NB4 (cell line): Measurements from ENCODE around the gene BCAN.

Experiments
- DNase-seq: peaks from one replicate; pipeline ENCODE4 v3.0.0; 2010; ENCODE audit warnings: low read depth
- H3K4me3 ChIP-seq: one replicate; pipeline ENCODE4 v1.5.1; 2011; ENCODE audit warnings: mild to moderate bottlenecking, low read depth, low read length, moderate library complexity
- MYC ChIP-seq: IDR thresholded peaks from 2 replicates; pipeline ENCODE4 v1.6.1; 2011; ENCODE audit warnings: low read depth, low read length
- POLR2A ChIP-seq: IDR thresholded peaks from 2 replicates; pipeline ENCODE4 v1.6.1; 2011; ENCODE audit warnings: mild to moderate bottlenecking; ENCODE audit not compliant: insufficient read length; ENCODE audit errors: extremely low read depth
- TF ChIP-seq, protein P1 (sequence below): IDR thresholded peaks from one replicate; pipeline ENCODE4 v1.5.1; 2012; ENCODE audit warnings: low read depth, low read length
- TF ChIP-seq, protein P2 (sequence below): IDR thresholded peaks from 2 replicates; pipeline ENCODE4 v1.6.1; 2011; ENCODE audit warnings: low read depth, low read length

Gene BCAN

DNA sequence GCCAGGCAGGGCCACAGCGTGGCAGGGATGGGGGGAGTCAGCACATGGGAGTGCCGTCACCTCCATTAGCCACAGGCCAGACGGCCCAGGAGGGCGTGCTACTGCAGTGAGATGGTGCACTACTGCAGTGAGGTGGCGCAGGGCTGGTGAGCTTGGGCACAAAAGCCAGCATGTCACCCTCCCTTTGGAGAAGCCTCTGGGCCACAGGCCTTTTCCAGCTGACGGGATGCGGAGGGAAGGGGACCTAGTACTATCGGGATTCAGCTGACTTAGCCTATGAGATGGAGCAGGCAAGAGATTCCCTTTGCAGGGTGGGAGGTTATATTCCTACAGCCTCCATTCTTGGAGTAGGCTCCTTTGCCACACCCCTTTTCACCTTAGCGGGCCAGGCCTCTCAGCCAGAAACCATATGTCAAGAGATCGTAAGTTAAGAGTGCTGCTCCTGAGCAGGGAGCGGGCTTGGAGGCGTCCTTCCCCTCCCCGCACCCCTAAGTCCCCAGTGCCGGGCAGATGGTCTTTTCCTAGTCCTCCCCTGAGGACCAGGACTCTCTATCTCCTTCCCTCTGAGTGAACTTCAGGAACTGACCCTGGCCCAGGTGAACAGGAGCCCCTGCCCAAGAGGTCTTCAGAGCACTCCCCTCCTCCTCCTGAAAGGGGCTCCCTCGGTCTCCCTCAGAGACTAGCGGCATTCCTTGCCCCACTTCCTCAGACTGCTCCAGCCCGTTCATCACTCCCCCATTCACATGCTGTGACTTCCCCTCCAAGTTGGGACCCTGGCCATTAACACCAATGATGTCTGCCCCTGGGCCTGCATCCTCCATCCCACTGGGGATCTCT lies 27.1 kb downstream of the BCAN start:
- TF ChIP-seq POLR2A (no peak), MYC (no peak)
- TF ChIP-seq, protein P1, sequence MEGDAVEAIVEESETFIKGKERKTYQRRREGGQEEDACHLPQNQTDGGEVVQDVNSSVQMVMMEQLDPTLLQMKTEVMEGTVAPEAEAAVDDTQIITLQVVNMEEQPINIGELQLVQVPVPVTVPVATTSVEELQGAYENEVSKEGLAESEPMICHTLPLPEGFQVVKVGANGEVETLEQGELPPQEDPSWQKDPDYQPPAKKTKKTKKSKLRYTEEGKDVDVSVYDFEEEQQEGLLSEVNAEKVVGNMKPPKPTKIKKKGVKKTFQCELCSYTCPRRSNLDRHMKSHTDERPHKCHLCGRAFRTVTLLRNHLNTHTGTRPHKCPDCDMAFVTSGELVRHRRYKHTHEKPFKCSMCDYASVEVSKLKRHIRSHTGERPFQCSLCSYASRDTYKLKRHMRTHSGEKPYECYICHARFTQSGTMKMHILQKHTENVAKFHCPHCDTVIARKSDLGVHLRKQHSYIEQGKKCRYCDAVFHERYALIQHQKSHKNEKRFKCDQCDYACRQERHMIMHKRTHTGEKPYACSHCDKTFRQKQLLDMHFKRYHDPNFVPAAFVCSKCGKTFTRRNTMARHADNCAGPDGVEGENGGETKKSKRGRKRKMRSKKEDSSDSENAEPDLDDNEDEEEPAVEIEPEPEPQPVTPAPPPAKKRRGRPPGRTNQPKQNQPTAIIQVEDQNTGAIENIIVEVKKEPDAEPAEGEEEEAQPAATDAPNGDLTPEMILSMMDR: no peak
- TF ChIP-seq, protein P2, sequence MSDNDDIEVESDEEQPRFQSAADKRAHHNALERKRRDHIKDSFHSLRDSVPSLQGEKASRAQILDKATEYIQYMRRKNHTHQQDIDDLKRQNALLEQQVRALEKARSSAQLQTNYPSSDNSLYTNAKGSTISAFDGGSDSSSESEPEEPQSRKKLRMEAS: no peak
- no peak overlapping the region for H3K4me3 ChIP-seq
- no peak for DNase-seq

DNA sequence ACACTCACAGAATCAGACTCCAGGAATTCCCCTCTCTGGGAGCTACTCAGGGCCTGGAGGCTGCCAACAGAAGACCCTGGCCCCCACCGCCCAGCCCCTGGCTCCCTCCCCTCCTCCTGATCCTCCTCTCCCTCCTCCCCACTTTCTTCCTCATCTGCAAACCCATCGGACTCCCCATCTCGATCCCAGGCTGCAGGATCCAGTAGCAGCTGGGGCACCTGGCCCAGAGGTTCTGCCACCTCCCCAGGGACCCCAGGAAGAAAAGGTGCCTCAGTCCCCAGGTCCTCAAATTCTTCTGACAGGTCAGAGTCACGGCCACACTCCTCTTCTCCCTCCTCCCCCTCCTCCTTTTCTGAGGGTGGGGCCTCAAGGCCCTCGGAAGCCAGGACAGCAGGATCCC lies 27.9 kb downstream of the BCAN start:
- DNase-seq: no peak
- TF ChIP-seq POLR2A: no peak
- TF ChIP-seq, protein P2: no peak
- TF ChIP-seq, protein P1: no peak
- TF ChIP-seq MYC: no peak
- H3K4me3 ChIP-seq: no peak overlapping the region

DNA sequence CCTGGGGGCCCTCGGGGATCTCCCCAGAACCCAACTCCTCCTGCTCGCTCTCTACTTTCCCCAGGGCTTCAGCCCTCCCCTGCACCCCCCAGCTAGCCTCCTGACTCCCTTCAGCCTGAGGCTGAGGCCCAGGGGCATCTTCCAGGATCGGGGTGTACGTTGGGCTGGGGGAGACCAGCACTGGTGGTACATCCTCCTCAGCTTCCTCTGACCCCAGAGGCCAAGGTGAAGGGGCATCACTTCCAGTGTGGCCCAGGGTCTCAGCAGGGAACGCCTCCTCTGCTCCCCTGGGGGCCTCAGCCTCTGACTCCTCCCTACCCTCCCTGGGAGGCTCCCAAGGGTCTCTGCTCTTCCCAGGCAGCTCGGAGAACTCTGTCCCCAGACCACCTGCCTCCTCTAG lies 28.4 kb downstream of the BCAN start:
- TF ChIP-seq MYC (no peak), POLR2A (no peak)
- TF ChIP-seq, protein P1: no peak
- no peak for DNase-seq
- H3K4me3 ChIP-seq: no peak overlapping the region

DNA sequence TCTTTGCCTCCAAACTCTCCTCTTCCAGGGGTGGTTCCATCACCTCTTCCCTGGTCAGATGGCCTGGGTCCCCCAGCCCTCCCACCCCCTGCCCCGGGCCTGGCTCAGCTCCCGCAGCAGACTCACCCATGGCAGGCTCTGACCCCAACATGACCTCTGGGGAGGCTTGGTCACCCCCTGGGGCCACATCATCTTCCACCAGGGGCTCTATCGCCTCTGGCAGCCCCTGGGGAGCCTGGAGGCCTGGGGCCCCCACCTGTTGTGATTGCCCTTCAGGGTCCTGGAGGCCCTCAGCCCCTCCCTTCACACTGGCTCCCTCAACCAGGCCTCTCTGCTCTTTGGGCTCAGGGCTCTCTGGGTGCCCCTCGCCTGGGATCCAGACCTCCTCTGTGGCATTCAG lies 28.9 kb downstream of the BCAN start:
- no peak for DNase-seq
- TF ChIP-seq POLR2A (no peak), MYC (no peak)
- TF ChIP-seq, protein P1: no peak
- TF ChIP-seq, protein P2: no peak
- H3K4me3 ChIP-seq: no peak overlapping the region

DNA sequence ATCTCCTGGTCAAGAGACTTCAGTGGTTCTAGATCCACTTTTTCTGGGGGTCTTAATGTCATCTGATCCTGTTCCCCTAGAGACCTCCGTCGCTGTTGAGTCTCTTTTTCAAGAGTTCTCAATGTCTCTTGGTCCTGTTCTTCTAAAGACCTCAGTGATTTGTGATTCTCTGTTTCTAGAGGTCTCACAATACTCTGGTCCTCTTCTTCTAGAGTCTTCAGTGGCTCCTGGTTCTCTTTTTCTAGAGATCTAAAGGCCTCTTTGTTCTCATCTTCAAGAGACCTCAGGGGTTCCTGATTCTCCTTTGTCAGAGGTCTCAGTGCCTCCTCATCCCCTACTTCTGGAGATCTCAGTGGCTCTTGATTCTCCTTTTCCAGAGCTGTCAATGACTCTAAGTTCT lies 29.9 kb downstream of the BCAN start:
- DNase-seq: no peak
- no peak for TF ChIP-seq MYC
- TF ChIP-seq, protein P2: no peak
- no peak for TF ChIP-seq POLR2A
- TF ChIP-seq, protein P1: no peak
- H3K4me3 ChIP-seq: no peak overlapping the region
